ENCODE data around the gene ZC3H12D. TPM values are rescaled to one million over a fixed set of nuclear protein-coding genes. Genes with fewer than 3 reads are reported as not detected.
A peak's percentile ranks its signal among the peaks of the same experiment; 100 is the strongest.

Gene ZC3H12D
- total RNA-seq, 4 donors from 2014 or later, result 0.78 to 1.4 (median 0.99) TPM

GRCh38 chr6:149483849-149484655 is 762 bp downstream of the ZC3H12D start:
- H3K27ac ChIP-seq, result peak overlapping the region in 1 of 3 donors; percentile 87
- WGBS, 2 donors, result 87 to 93% methylated on average over 11 of the region's 11 CpGs
- H3K36me3 ChIP-seq, result no peaks in the 10 kb centered on the region
- H3K9me3 ChIP-seq, result no peaks in the 10 kb centered on the region
- peaks cover 17 to 29% of the 10 kb centered on the region in 2 donors for H3K4me1 ChIP-seq
- no peak for DNase-seq
- H3K4me3 ChIP-seq (replicated peaks in 1 of 3), result no peak overlapping the region
- TF ChIP-seq CTCF (IDR thresholded peaks at IDR 0.05) (no peak), POLR2A (IDR thresholded peaks at IDR 0.05) (no peak)
- H3K27me3 ChIP-seq, result no peaks in the 10 kb centered on the region
- intact Hi-C loops (cut with DNase I), result no loop called here

- no peak overlapping the region for H3K4me3 ChIP-seq (replicated peaks in 1 of 3)
- no peak for TF ChIP-seq CTCF (IDR thresholded peaks at IDR 0.05)
- no peak for TF ChIP-seq POLR2A (IDR thresholded peaks at IDR 0.05)
- no peaks in the 10 kb centered on the region for H3K27me3 ChIP-seq
- DNase-seq, result no peak
- WGBS, 2 donors, result 83 to 90% methylated on average over 3 of the region's 3 CpGs
- no peaks in the 10 kb centered on the region for H3K9me3 ChIP-seq
- peak overlapping the region; percentile 31 to 87 (median 64) for H3K27ac ChIP-seq
- peaks cover 17 to 22% of the 10 kb centered on the region in 2 donors for H3K4me1 ChIP-seq
- H3K36me3 ChIP-seq, result no peaks in the 10 kb centered on the region
- intact Hi-C loops (cut with DNase I), result no loop called here
Observed at GRCh38 chr6:149483334-149483725, 1.5 kb downstream of the ZC3H12D start.

- intact Hi-C loops (cut with DNase I), result no loop called here
- no peak for DNase-seq
- H3K4me3 ChIP-seq (replicated peaks in 1 of 3), result peak overlapping the region in 1 of 3 donors; percentile 26
- peaks cover 17 to 22% of the 10 kb centered on the region in 2 donors for H3K4me1 ChIP-seq
- H3K27ac ChIP-seq, result peak overlapping the region; percentile 31 to 87 (median 64)
- H3K27me3 ChIP-seq, result no peaks in the 10 kb centered on the region
- no peaks in the 10 kb centered on the region for H3K36me3 ChIP-seq
- 58 to 70% methylated on average over 14 of the region's 14 CpGs for WGBS, 2 donors
- TF ChIP-seq CTCF (IDR thresholded peaks at IDR 0.05) (no peak), POLR2A (IDR thresholded peaks at IDR 0.05) (no peak)
- no peaks in the 10 kb centered on the region for H3K9me3 ChIP-seq
Observed at GRCh38 chr6:149482545-149483333, 2.1 kb downstream of the ZC3H12D start.

GRCh38 chr6:149480502-149481280 is 4.1 kb downstream of the ZC3H12D start:
- intact Hi-C loops (cut with DNase I), result no loop called here
- DNase-seq, result no peak
- WGBS, 2 donors, result 85 to 86% methylated on average over 18 of the region's 18 CpGs
- Histone ChIP-seq H3K9me3 (no peaks in the 10 kb centered on the region), H3K36me3 (no peaks in the 10 kb centered on the region), H3K27me3 (no peaks in the 10 kb centered on the region), H3K27ac (peak overlapping the region in 1 of 3 donors; percentile 87), H3K4me3 (replicated peaks in 1 of 3) (no peak overlapping the region), H3K4me1 (peaks cover 17 to 22% of the 10 kb centered on the region in 2 donors)
- no peak for TF ChIP-seq CTCF (IDR thresholded peaks at IDR 0.05)
- TF ChIP-seq POLR2A (IDR thresholded peaks at IDR 0.05), result no peak

Data from thyroid gland (tissue), 4 donors.